HS-27A (cell line): ENCODE data around the gene RAPGEF2.
"Not testable (repeated sequence)": the region's sequence is repeated elsewhere in the genome, so short reads cannot be mapped to it uniquely, and the experiment has no call there.

Source experiments
- DNase-seq: peaks from one replicate; pipeline ENCODE4 v3.0.0-alpha.2; 2012; ENCODE audit warnings: low read depth, missing footprints

The RAPGEF2 gene

DNA sequence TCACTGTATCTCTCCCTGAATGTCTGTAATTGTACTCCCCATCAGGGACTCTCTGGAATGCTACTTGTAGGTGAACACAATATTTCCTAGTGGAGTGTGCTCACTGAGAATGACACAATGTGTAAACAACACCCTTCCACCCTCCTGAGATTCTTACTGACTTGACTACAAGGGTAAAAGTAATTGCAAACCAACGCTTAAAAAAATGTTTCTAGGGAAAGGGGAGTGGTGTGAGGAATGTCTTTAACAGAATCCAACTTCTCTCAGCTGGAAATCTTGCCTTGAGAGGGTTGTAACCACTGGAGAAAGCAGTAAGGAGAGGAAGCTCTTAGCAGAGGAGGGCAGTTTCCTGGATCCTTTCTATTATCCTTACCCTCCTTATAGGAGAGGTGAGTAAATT lies 5.1 kb upstream of the RAPGEF2 start:
- DNase-seq, result no peak

DNA sequence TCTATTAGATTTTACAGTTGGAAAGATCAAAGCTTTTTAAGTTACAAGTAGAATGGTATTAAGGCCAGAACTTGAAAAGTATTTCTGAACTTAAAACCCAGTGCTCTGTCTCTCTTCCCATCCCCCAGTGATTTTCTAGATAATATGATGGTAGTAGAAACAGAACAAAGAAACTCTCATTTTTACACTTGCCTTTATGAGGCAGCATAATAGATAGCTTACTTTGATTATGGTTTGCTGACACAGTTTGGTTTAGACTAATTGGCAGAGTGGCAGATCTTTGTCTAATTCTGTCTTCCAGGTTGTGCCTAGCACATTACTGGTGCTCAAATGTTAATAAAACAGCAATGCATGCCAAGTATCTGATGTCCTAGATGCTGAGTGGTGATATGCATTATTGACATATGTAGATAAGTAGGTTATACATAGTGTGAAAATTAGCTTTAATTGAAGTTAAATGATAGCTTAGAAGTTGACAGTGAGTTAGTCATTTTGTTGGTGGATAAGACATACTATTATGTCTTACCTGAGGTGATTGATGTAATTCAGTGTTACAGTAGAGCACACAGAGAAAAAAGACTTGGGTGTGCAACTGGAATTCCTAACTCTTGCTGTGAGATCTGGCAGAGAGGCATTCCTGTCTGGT lies 4.3 kb upstream of the RAPGEF2 start:
- no peak for DNase-seq

DNA sequence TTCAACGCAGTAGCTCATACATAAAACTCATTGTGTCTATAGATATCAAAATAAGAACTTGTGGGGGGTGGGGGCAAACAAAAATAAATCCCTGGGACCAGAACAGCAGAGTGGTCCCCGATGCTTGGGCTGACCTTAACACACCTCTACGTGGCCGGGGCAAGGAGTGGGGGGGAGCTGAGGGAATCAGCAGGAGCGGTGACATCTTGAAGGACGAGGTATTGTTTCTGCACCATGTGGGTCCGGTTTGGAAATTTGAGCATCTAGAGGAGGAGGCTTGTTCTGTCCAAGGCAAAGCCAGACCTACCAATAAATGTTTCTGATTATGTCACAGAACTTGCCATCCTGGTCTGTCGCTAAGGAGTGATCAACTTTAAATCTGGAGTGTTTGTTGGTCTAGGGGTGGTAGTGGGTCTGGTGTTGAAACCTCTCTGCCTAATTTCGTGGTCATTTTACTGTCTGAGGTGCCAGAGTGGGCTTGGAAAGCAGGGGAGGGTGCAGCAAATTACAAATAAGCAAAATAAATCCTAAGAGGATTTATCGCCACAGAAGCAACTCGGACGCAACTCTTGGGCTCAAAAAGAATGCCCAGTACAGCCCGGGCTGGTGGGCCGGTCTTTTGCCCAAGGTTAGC lies 774 bp upstream of the RAPGEF2 start:
- no peak for DNase-seq

GRCh38 chr4:159103384-159103990 lies 608 bp downstream of the RAPGEF2 start:
- DNase-seq, result no peak

- DNase-seq, result no peak
Observed at GRCh38 chr4:159104694-159105414, 2.0 kb downstream of the RAPGEF2 start.

GRCh38 chr4:159105761-159106243 lies 2.9 kb downstream of the RAPGEF2 start:
- DNase-seq, result no peak

- no peak for DNase-seq
Observed at GRCh38 chr4:159106636-159107035, 3.8 kb downstream of the RAPGEF2 start.

DNA sequence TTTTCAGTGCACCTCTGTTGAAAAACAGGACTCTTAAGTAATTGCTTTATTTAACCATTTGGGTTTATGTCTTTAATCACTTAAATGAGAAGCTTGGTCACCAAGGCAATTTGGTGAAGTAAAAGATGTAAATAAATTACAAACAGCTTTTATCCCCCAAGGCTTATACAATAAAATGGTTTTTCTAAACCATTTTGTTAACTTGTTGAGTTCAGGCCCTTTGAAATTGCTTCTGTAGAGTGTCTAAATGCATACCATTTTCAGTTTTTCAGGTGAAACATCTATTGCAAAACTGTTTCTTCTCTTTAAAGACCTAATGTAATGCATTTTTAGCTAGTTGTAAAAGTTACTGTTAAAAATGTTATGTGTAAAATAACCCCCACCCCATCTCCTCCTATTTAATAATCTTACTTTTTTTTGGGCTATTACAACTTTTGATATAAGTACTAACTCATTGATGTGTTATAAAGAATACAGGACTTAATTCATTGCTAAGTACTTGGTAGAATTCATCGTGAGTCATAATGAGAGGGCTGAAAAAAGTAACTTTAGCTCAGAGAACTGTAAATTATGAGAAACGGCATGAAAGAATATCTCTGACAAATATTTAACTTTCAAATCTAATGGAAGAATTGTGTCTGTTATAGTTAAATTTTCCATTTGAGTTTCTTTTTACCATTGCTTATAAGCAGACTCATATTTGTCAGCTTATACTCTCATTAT lies 4.5 kb downstream of the RAPGEF2 start:
- DNase-seq, result no peak

- no peak for DNase-seq
Observed at GRCh38 chr4:159108124-159108523, 5.2 kb downstream of the RAPGEF2 start.

DNA sequence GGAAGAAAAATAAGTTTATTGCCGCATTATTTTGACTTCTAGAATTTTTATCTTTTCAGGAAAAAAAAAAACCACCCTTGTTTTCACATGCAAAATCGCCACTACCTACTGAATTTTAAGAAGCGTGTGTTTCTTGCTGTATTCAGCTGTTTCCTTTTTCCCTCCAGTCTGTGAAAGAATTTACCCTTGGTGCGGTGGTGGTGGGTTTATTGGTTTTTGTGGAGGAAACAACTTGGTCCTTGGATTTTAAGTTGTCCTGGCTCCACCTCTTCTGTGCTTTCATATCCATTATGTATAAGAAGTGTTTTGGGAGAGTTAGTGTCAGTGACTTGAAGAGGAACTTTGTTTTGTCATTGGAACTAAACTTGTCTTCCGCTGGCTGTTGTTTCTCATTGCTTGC lies 8.1 kb downstream of the RAPGEF2 start:
- DNase-seq, result no peak

DNA sequence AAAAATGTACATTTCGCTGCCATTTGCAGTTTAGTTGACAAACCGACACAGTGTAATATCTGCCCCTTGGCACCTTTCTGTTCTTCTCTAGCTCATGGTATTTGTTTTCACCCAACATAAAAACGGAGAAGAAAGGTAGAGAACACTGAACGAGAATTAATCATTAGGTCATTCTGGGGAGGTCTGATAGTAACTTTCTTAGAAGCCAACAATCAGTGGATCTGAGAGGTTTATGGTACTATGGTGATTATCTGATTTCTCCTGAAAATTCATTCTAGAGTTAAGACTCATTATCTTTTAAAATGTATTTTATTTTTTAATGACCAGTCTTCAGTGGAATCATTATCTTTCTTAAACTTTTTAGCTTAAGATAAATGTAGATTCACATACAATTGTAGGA lies 8.5 kb downstream of the RAPGEF2 start:
- DNase-seq, result no peak

- not testable (repeated sequence) for DNase-seq
Observed at GRCh38 chr4:159113366-159113765, 10.5 kb downstream of the RAPGEF2 start.

- DNase-seq, result not testable (repeated sequence)
Observed at GRCh38 chr4:159116098-159116497, 13.2 kb downstream of the RAPGEF2 start.

- DNase-seq, result not testable (repeated sequence)
Observed at GRCh38 chr4:159116693-159117092, 13.8 kb downstream of the RAPGEF2 start.

DNA sequence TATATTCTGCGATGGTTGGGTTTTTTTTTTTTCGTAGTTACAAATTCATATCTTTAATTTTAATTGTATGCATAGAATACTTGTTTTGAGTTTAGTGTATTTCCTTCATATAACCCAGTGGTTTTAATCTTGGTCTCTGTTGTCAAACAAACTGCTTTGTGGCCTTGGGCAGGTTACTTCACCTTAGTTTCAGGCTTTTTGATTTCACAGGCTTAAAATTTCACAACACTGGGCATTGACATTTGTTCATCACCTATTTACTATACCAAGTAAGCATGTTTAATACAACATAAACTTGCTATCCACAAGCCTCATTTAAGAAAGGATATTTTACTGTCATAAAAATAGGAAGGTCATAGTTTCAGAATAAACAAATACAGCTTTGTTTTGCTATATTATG lies 14.7 kb downstream of the RAPGEF2 start:
- DNase-seq, result no peak

DNA sequence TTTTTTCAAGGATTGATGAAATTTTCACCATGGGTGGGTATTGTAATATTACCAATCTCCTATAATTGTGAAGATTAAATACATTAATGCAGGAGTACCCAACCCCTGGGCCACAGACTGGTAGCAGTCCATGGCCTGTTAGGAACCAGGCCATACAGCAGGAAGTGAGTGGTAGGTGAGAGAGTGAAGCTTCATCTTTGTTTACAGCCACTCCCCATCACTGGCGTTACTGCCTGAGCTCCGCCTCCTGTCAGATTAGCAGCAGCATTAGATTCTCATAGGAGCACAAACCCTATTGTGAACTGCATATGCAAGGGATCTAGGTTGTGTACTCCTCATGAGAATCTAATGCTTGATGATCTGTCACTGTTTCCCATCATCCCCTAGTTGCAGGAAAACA lies 15.1 kb downstream of the RAPGEF2 start:
- DNase-seq, result no peak

DNA sequence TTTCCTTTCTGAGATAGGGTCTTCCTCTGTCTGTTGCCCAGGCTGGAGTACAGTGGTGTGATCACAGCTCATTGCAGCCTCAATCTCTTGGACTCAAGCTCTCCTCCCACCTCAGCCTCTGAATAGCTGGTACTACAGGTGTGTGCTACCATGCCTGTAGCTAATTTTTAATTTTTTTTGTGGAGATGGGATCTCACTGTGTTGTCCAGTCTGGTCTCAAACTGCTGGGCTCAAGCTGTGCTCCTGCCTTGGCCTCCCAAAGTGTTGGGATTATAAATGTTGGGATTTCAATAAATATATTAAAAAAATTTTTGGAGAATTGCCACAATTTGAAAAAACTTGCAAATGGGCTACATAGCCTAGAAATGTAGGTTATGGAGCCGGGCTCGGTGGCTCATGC lies 18.5 kb downstream of the RAPGEF2 start:
- no peak for DNase-seq

- no peak for DNase-seq
Observed at GRCh38 chr4:159126716-159127115, 23.8 kb downstream of the RAPGEF2 start.

GRCh38 chr4:159127745-159128518 lies 25.1 kb downstream of the RAPGEF2 start:
- DNase-seq, result no peak

GRCh38 chr4:159129814-159130550 lies 27.1 kb downstream of the RAPGEF2 start:
- no peak for DNase-seq

DNA sequence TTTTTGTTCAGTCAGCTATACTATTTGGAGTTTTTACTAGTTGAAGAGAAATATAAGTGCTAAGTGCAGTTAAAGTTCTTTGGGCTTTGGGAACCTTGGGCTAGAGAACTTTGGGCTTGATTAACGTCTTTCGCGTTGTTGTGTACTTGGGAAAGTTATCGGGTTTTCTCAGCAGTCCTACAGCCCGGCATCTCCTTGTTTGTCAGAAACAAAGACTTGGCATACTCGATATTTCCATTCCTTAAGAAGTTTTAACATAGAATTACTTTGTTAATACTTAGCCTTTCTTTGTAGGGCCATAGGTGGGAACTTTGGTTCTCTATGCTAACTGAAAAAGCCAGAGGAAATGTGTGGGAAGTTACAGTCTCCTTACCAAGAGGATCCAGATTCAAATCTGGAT lies 28.7 kb downstream of the RAPGEF2 start:
- no peak for DNase-seq
